ENCODE measurements around the gene CAGE1.

DNA sequence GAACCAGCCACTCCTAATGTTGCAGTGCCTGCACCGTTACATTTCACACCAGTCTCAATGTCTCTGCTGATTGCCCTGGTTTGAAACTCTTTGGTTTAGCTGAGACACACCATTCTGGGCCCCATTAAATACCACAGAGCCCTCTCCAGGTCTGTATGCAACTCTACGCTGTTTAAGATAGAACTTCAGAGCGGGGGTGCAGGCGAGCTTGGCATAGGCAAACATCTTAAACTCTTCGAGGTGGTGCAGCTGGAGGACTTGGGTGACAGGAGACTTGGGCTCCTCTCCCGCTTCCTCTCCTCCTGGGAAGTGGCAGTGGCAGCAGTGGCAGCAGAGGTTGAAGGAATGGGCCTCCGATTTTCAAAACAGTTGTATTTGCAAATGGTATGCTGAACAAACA lies 58.1 kb downstream of the CAGE1 start:
- TF ChIP-seq CTCF (IDR thresholded peaks at IDR 0.05) = no peak
- TF ChIP-seq POLR2A (IDR thresholded peaks at IDR 0.05) = no peak
- no peak for TF ChIP-seq POLR2AphosphoS5 (IDR thresholded peaks at IDR 0.05)
